Measurements from ENCODE around the gene HS6ST1.

HS6ST1 gene

GRCh38 chr2:128357506-128358370, 39.1 kb upstream of the HS6ST1 start:
- Histone ChIP-seq H3K27ac (ENCODE audit: low read length) (no peak overlapping the region), H3K4me2 (ENCODE audit: insufficient read depth, low read length) (no peak overlapping the region), H3K36me3 (ENCODE audit: insufficient read depth, low read length) (no peaks in the 10 kb centered on the region), H3K27me3 (ENCODE audit: insufficient read depth, low read length, poor library complexity) (no peaks in the 10 kb centered on the region), H4K20me1 (ENCODE audit: insufficient read depth, low read length) (no peaks in the 10 kb centered on the region), H3K4me3 (ENCODE audit: low read depth in 1 of 2, low read length in 2 of 2) (no peak overlapping the region), H3K9me3 (ENCODE audit: insufficient read depth, low read length, severe bottlenecking) (no peaks in the 10 kb centered on the region), H3K9ac (ENCODE audit: low read depth, low read length) (no peak overlapping the region), H3K79me2 (ENCODE audit: insufficient read depth, low read length) (no peaks in the 10 kb centered on the region), H3K4me1 (ENCODE audit: insufficient read depth, low read length) (peaks cover 12% of the 10 kb centered on the region; the same call in 1 of the 2 replicates), H2AFZ (ENCODE audit: low read depth, low read length) (no peak overlapping the region)
- ATAC-seq (ENCODE audit: insufficient read depth, low read depth) (no peak), DNase-seq (peak; percentile 3)
- no peak for TF ChIP-seq EZH2 (IDR thresholded peaks at IDR 0.05; ENCODE audit: borderline replicate concordance, low read depth, low read length, severe bottlenecking)
- no peak for TF ChIP-seq CTCF (IDR thresholded peaks at IDR 0.05; ENCODE audit: borderline replicate concordance, extremely low read depth, low read length, poor library complexity, severe bottlenecking)

DNA sequence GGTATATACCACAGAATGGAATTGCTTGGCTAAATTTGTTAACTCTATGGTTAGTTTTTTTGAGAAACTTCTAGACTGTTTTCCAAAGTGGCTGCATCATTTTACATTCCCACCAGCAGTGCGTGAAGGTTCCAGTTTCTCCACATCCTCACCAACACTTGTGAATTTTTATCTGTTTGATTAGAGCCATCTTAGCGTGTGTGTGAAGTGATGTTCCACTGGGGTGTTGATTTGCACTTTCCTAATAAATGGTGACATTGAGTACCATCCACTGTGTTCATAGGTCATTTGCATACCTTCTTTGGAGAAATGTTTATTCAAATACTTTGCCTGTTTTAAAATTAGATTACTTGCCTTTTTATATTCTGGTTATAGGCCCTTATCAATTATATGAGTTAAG, 37.5 kb upstream of the HS6ST1 start:
- no peak overlapping the region for H2AFZ ChIP-seq (ENCODE audit: low read depth, low read length)
- H3K9me3 ChIP-seq (ENCODE audit: insufficient read depth, low read length, severe bottlenecking): peaks cover 8% of the 10 kb centered on the region
- H3K36me3 ChIP-seq (ENCODE audit: insufficient read depth, low read length): no peaks in the 10 kb centered on the region
- no peak overlapping the region for H3K4me2 ChIP-seq (ENCODE audit: insufficient read depth, low read length)
- H3K9ac ChIP-seq (ENCODE audit: low read depth, low read length): no peak overlapping the region
- DNase-seq (no peak), ATAC-seq (ENCODE audit: insufficient read depth, low read depth) (no peak)
- no peak for TF ChIP-seq EZH2 (IDR thresholded peaks at IDR 0.05; ENCODE audit: borderline replicate concordance, low read depth, low read length, severe bottlenecking)
- no peak for TF ChIP-seq CTCF (IDR thresholded peaks at IDR 0.05; ENCODE audit: borderline replicate concordance, extremely low read depth, low read length, poor library complexity, severe bottlenecking)
- no peak overlapping the region for H3K27ac ChIP-seq (ENCODE audit: low read length)
- H3K4me3 ChIP-seq (ENCODE audit: low read depth in 1 of 2, low read length in 2 of 2): no peak overlapping the region
- H3K27me3 ChIP-seq (ENCODE audit: insufficient read depth, low read length, poor library complexity): no peaks in the 10 kb centered on the region
- no peaks in the 10 kb centered on the region for H4K20me1 ChIP-seq (ENCODE audit: insufficient read depth, low read length)
- peaks cover 12% of the 10 kb centered on the region; the same call in 1 of the 2 replicates for H3K4me1 ChIP-seq (ENCODE audit: insufficient read depth, low read length)
- H3K79me2 ChIP-seq (ENCODE audit: insufficient read depth, low read length): no peaks in the 10 kb centered on the region

GRCh38 chr2:128354726-128355470, 36.2 kb upstream of the HS6ST1 start:
- Histone ChIP-seq H3K79me2 (ENCODE audit: insufficient read depth, low read length) (no peaks in the 10 kb centered on the region), H3K27me3 (ENCODE audit: insufficient read depth, low read length, poor library complexity) (no peaks in the 10 kb centered on the region), H3K4me3 (ENCODE audit: low read depth in 1 of 2, low read length in 2 of 2) (no peak overlapping the region), H2AFZ (ENCODE audit: low read depth, low read length) (no peak overlapping the region), H3K36me3 (ENCODE audit: insufficient read depth, low read length) (no peaks in the 10 kb centered on the region), H3K9ac (ENCODE audit: low read depth, low read length) (no peak overlapping the region), H3K4me1 (ENCODE audit: insufficient read depth, low read length) (0 out of 2 replicates have a peak, but pooled peaks cover 4% of the 10 kb centered on the region), H3K4me2 (ENCODE audit: insufficient read depth, low read length) (no peak overlapping the region), H3K9me3 (ENCODE audit: insufficient read depth, low read length, severe bottlenecking) (peaks cover 14% of the 10 kb centered on the region), H3K27ac (ENCODE audit: low read length) (no peak overlapping the region), H4K20me1 (ENCODE audit: insufficient read depth, low read length) (no peaks in the 10 kb centered on the region)
- no peak for TF ChIP-seq EZH2 (IDR thresholded peaks at IDR 0.05; ENCODE audit: borderline replicate concordance, low read depth, low read length, severe bottlenecking)
- peak; percentile 33 for TF ChIP-seq CTCF (IDR thresholded peaks at IDR 0.05; ENCODE audit: borderline replicate concordance, extremely low read depth, low read length, poor library complexity, severe bottlenecking)
- ATAC-seq (ENCODE audit: insufficient read depth, low read depth) (no peak), DNase-seq (peak; percentile 9)
